Stimulated activated CD4-positive, alpha-beta T cell treated with anti-CD3 and anti-CD28 coated beads, Interleukin-4, amount 100 ng/mL, for 1 hour (primary cell): Measurements from ENCODE around the gene ANXA9.

Experiments
- DNase-seq: peaks from one replicate; pipeline ENCODE4 v3.0.0-alpha.2; 2020

ANXA9 gene

GRCh38 chr1:150981805-150982712 is at the start of gene ANXA9:
ANXA9 (plus strand) TSS chr1:150982292; CDS start chr1:150983106, 814 bp downstream.
- DNase-seq = no peak

- no peak for DNase-seq
Observed at GRCh38 chr1:150944856-150945255, 37.2 kb upstream of the ANXA9 start.

- DNase-seq = no peak
Observed at GRCh38 chr1:150954708-150955107, 27.4 kb upstream of the ANXA9 start.

- DNase-seq = no peak
Observed at GRCh38 chr1:150955280-150955679, 26.8 kb upstream of the ANXA9 start.

- DNase-seq = no peak
Observed at GRCh38 chr1:150957666-150958065, 24.4 kb upstream of the ANXA9 start.

GRCh38 chr1:150960646-150961045 is 21.4 kb upstream of the ANXA9 start:
- no peak for DNase-seq

- no peak for DNase-seq
Observed at GRCh38 chr1:150961756-150962155, 20.3 kb upstream of the ANXA9 start.

- no peak for DNase-seq
Observed at GRCh38 chr1:150963321-150964163, 18.6 kb upstream of the ANXA9 start.

- DNase-seq = no peak
Observed at GRCh38 chr1:150964164-150964489, 18.0 kb upstream of the ANXA9 start.

- no peak for DNase-seq
Observed at GRCh38 chr1:150965605-150966004, 16.5 kb upstream of the ANXA9 start.

- DNase-seq = no peak
Observed at GRCh38 chr1:150966011-150966410, 16.1 kb upstream of the ANXA9 start.

GRCh38 chr1:150967936-150968335 is 14.2 kb upstream of the ANXA9 start:
- DNase-seq = no peak

- DNase-seq = no peak
Observed at GRCh38 chr1:150968491-150968890, 13.6 kb upstream of the ANXA9 start.

- no peak for DNase-seq
Observed at GRCh38 chr1:150969626-150970025, 12.5 kb upstream of the ANXA9 start.

- no peak for DNase-seq
Observed at GRCh38 chr1:150970808-150971582, 11.1 kb upstream of the ANXA9 start.

GRCh38 chr1:150971583-150972416 is 10.3 kb upstream of the ANXA9 start:
- no peak for DNase-seq

- no peak for DNase-seq
Observed at GRCh38 chr1:150972417-150972940, 9.6 kb upstream of the ANXA9 start.

GRCh38 chr1:150973258-150973835 is 8.7 kb upstream of the ANXA9 start:
- DNase-seq = peak; percentile 15

- peak; percentile 47 for DNase-seq
Observed at GRCh38 chr1:150973836-150974579, 8.1 kb upstream of the ANXA9 start.

GRCh38 chr1:150974580-150975478 is 7.3 kb upstream of the ANXA9 start, which contains the start of gene CERS2:
CERS2 (minus strand) TSS chr1:150974835; CDS start chr1:150969090, 5,745 bp downstream.
- peak; percentile 74 for DNase-seq
